GM19025 (cell line): ENCODE measurements around the gene SYN1.
"Not testable (repeated sequence)": the region's sequence is repeated elsewhere in the genome, so short reads cannot be mapped to it uniquely, and the experiment has no call there.

Experiments used
- ATAC-seq: cut with Tn5 transposase; IDR thresholded peaks from one replicate; pipeline ENCODE4 v1.9.1; 2021; ENCODE audit warnings: mild to moderate bottlenecking, low read depth, moderate library complexity; ENCODE audit not compliant: unreplicated experiment

The SYN1 gene

GRCh38 chrX:47603125-47603524 lies 16.5 kb downstream of the SYN1 start:
- not testable (repeated sequence) for ATAC-seq

GRCh38 chrX:47597222-47597621 lies 22.4 kb downstream of the SYN1 start:
- ATAC-seq, result no peak

- ATAC-seq, result no peak
These were observed 23.4 kb downstream of the SYN1 start for GRCh38 chrX:47596256-47596655.

GRCh38 chrX:47595716-47596251 lies 23.9 kb downstream of the SYN1 start:
- no peak for ATAC-seq

GRCh38 chrX:47593522-47593921 lies 26.1 kb downstream of the SYN1 start:
- no peak for ATAC-seq

GRCh38 chrX:47590984-47591383 lies 28.7 kb downstream of the SYN1 start:
- no peak for ATAC-seq

GRCh38 chrX:47587906-47588735 lies 31.5 kb downstream of the SYN1 start:
- ATAC-seq, result no peak

GRCh38 chrX:47587091-47587891 lies 32.4 kb downstream of the SYN1 start:
- ATAC-seq, result no peak

- ATAC-seq, result no peak
These were observed 33.4 kb downstream of the SYN1 start for GRCh38 chrX:47586043-47586787.

- ATAC-seq, result no peak
These were observed 34.4 kb downstream of the SYN1 start for GRCh38 chrX:47585273-47585672.

- no peak for ATAC-seq
These were observed 34.9 kb downstream of the SYN1 start for GRCh38 chrX:47584714-47585113.

GRCh38 chrX:47583240-47583861 lies 36.3 kb downstream of the SYN1 start:
- no peak for ATAC-seq

- ATAC-seq, result peak; percentile 88
These were observed 37.7 kb downstream of the SYN1 start, which contains the start of gene TIMP1 for GRCh38 chrX:47581731-47582647. TSS of gene TIMP1 (plus strand) at chrX:47582436. CDS start at chrX:47583416, 980 bp downstream.

- ATAC-seq, result no peak
These were observed 40.1 kb downstream of the SYN1 start for GRCh38 chrX:47579537-47579936.

GRCh38 chrX:47578692-47579091 lies 41.0 kb downstream of the SYN1 start:
- ATAC-seq, result no peak

GRCh38 chrX:47577901-47578300 lies 41.8 kb downstream of the SYN1 start:
- no peak for ATAC-seq

GRCh38 chrX:47577424-47577823 lies 42.2 kb downstream of the SYN1 start:
- no peak for ATAC-seq

GRCh38 chrX:47576021-47576898 lies 43.4 kb downstream of the SYN1 start:
- ATAC-seq, result no peak
